ENCODE measurements around the gene ADARB1. TPM values are rescaled to one million over a fixed set of nuclear protein-coding genes. Genes with fewer than 3 reads are reported as not detected.

Gene ADARB1
- total RNA-seq, 1 experiment from 2014 or later, result 31.9 TPM

GRCh38 chr21:45259206-45259840 is 184.9 kb downstream of the ADARB1 start:
- DNase-seq (ENCODE audit: low spot score), result no peak
- no peaks in the 10 kb centered on the region for H3K4me1 ChIP-seq (ENCODE audit: insufficient read depth, low read length, poor library complexity, severe bottlenecking)
- intact Hi-C loops (cut with micrococcal nuclease; ENCODE audit: unreplicated experiment), result no loop called here
- H3K9me3 ChIP-seq (ENCODE audit: low read depth, low read length, poor library complexity, severe bottlenecking), result no peaks in the 10 kb centered on the region
- POLR2A ChIA-PET (ENCODE audit: low non-redundant PET), result no interaction called here
- BruUV-seq (replicated peaks), result no TSS peak
- H3K4me3 ChIP-seq (ENCODE audit: low read depth, low read length, poor library complexity, severe bottlenecking), result no peak overlapping the region
- CTCF ChIA-PET, result no interaction called here
- no peak overlapping the region for H3K27ac ChIP-seq (ENCODE audit: low read depth, low read length, poor library complexity, severe bottlenecking)
- peaks cover 4% of the 10 kb centered on the region for H3K36me3 ChIP-seq (ENCODE audit: insufficient read depth, low read length, poor library complexity, severe bottlenecking)
- TF ChIP-seq EZH2 (IDR thresholded peaks at IDR 0.05; ENCODE audit: borderline replicate concordance, low read depth, low read length, poor library complexity, severe bottlenecking) (no peak), CTCF (conservative IDR thresholded peaks at IDR 0.05; ENCODE audit: low read depth, low read length) (no peak)
- no peaks in the 10 kb centered on the region for H3K27me3 ChIP-seq (replicated peaks; ENCODE audit: insufficient read depth, low read depth, low read length, poor library complexity)

GRCh38 chr21:45260191-45260825 is 185.9 kb downstream of the ADARB1 start:
- intact Hi-C loops (cut with micrococcal nuclease; ENCODE audit: unreplicated experiment), result no loop called here
- DNase-seq (ENCODE audit: low spot score), result no peak
- TF ChIP-seq CTCF (conservative IDR thresholded peaks at IDR 0.05; ENCODE audit: low read depth, low read length) (no peak), EZH2 (IDR thresholded peaks at IDR 0.05; ENCODE audit: borderline replicate concordance, low read depth, low read length, poor library complexity, severe bottlenecking) (no peak)
- no peaks in the 10 kb centered on the region for H3K27me3 ChIP-seq (replicated peaks; ENCODE audit: insufficient read depth, low read depth, low read length, poor library complexity)
- POLR2A ChIA-PET (ENCODE audit: low non-redundant PET), result no interaction called here
- no peaks in the 10 kb centered on the region for H3K9me3 ChIP-seq (ENCODE audit: low read depth, low read length, poor library complexity, severe bottlenecking)
- CTCF ChIA-PET, result interaction anchor here (0.5 kb wide), 1 partner anchor 30 kb away, joined by 3 read pairs; no protein-coding TSS in a partner anchor
- H3K4me1 ChIP-seq (ENCODE audit: insufficient read depth, low read length, poor library complexity, severe bottlenecking), result no peaks in the 10 kb centered on the region
- peaks cover 10% of the 10 kb centered on the region for H3K36me3 ChIP-seq (ENCODE audit: insufficient read depth, low read length, poor library complexity, severe bottlenecking)
- no TSS peak for BruUV-seq (replicated peaks)
- H3K4me3 ChIP-seq (ENCODE audit: low read depth, low read length, poor library complexity, severe bottlenecking), result no peak overlapping the region
- no peak overlapping the region for H3K27ac ChIP-seq (ENCODE audit: low read depth, low read length, poor library complexity, severe bottlenecking)

DNA sequence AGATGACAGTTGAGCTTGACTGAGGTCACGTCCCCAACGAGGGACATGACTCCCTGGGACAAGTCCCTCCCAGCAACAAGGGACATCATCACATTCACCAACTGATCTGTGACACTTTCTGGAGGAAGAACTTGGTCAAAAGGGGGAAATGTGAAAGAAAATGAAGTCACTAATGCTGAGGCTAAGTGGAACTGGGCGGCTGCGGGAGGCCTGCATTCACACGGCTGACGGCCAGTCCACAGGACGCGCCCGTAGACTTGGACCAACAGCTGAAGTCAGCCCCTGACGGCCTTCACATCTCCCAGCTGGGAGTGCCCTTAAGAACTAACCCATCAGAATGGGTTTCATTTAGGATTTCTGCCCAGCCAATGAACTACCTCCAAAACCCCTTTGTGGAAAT is 186.7 kb downstream of the ADARB1 start:
- Histone ChIP-seq H3K27me3 (replicated peaks; ENCODE audit: insufficient read depth, low read depth, low read length, poor library complexity) (no peaks in the 10 kb centered on the region), H3K27ac (ENCODE audit: low read depth, low read length, poor library complexity, severe bottlenecking) (no peak overlapping the region), H3K4me1 (ENCODE audit: insufficient read depth, low read length, poor library complexity, severe bottlenecking) (no peaks in the 10 kb centered on the region), H3K36me3 (ENCODE audit: insufficient read depth, low read length, poor library complexity, severe bottlenecking) (peaks cover 10% of the 10 kb centered on the region), H3K4me3 (ENCODE audit: low read depth, low read length, poor library complexity, severe bottlenecking) (no peak overlapping the region), H3K9me3 (ENCODE audit: low read depth, low read length, poor library complexity, severe bottlenecking) (no peaks in the 10 kb centered on the region)
- TF ChIP-seq CTCF (conservative IDR thresholded peaks at IDR 0.05; ENCODE audit: low read depth, low read length), result no peak
- TF ChIP-seq EZH2 (IDR thresholded peaks at IDR 0.05; ENCODE audit: borderline replicate concordance, low read depth, low read length, poor library complexity, severe bottlenecking), result no peak
- ChIA-PET CTCF (no interaction called here), POLR2A (ENCODE audit: low non-redundant PET) (no interaction called here)
- no TSS peak for BruUV-seq (replicated peaks)
- intact Hi-C loops (cut with micrococcal nuclease; ENCODE audit: unreplicated experiment), result no loop called here
- DNase-seq (ENCODE audit: low spot score), result no peak
